Tibial nerve (tissue), 4 donors: ENCODE data around the gene NXF1. TPM values are rescaled to one million over a fixed set of nuclear protein-coding genes. Genes with fewer than 3 reads are reported as not detected.
A peak's percentile ranks its signal among the peaks of the same experiment; 100 is the strongest.
"Not testable (repeated sequence)": the region's sequence is repeated elsewhere in the genome, so short reads cannot be mapped to it uniquely, and the experiment has no call there.

Source experiments
- DNase-seq, 2 donors: peaks; one replicate each; pipeline ENCODE4 v3.0.0-alpha.2; 2019; ENCODE audit warnings: low spot score in 2 of 2
- H3K27ac ChIP-seq, 4 donors: fragments of 200-600 bp; sonication (generic) in 3 of 4; one replicate each; pipeline ENCODE4 v1.5.1; 2017 to 2019; ENCODE audit warnings: mild to moderate bottlenecking in 1 of 4
- H3K27me3 ChIP-seq, 2 donors: fragments of 200-600 bp; sonication (generic) in 1 of 2; one replicate each; pipeline versions ENCODE4 v1.5.1 to v1.6.0; 2017 to 2019
- H3K36me3 ChIP-seq, 3 donors: fragments of 200-600 bp; sonication (generic); one replicate each; pipeline ENCODE4 v1.5.1; 2018 to 2019
- H3K4me1 ChIP-seq, 4 donors: fragments of 200-600 bp; sonication (generic) in 3 of 4; one replicate each; pipeline ENCODE4 v1.5.1; 2017 to 2019
- H3K4me3 ChIP-seq, 4 donors: fragments of 200-600 bp; sonication (generic) in 3 of 4; one replicate each; pipeline ENCODE4 v1.5.1; 2017 to 2019; ENCODE audit warnings: mild to moderate bottlenecking in 1 of 4, moderate library complexity in 1 of 4
- H3K9me3 ChIP-seq, 4 donors: fragments of 200-600 bp; sonication (generic) in 3 of 4; one replicate each; pipeline ENCODE4 v1.5.1; 2017 to 2019
- CTCF ChIP-seq, 5 experiments: fragments of 200-600 bp in 3 of 5; fragments of 450-650 bp in 2 of 5; sonication (generic) in 3 of 5; IDR thresholded peaks; one replicate each; pipeline ENCODE4 v1.5.1; 2016 to 2019; ENCODE audit warnings: antibody characterized with exemption in 5 of 5, mild to moderate bottlenecking in 3 of 5, moderate library complexity in 2 of 5
- EP300 ChIP-seq, 2 donors: sonication (generic); formaldehyde crosslinking; IDR thresholded peaks; one replicate each; pipeline ENCODE4 v1.6.1; 2017; ENCODE audit warnings: antibody characterized with exemption in 2 of 2, mild to moderate bottlenecking in 1 of 2
- POLR2A ChIP-seq, 2 donors: fragments of 450-650 bp; IDR thresholded peaks; one replicate each; pipeline ENCODE4 v1.6.1; 2017; ENCODE audit warnings: antibody characterized with exemption in 2 of 2, mild to moderate bottlenecking in 2 of 2, moderate library complexity in 2 of 2
- WGBS, 2 donors: methylation state at CpG; one replicate each; pipeline ENCODE4 v1.1.5; 2018; 5-methylcytosine and 5-hydroxymethylcytosine counted together
- total RNA-seq, 4 donors: library from RNA; depleted of rRNA; stranded (reverse); fragments of >200 nt; gene quantifications; one replicate each; pipeline ENCODE4 v1.1.0, GENCODE V29; 2016

The NXF1 gene
- total RNA-seq, 4 donors from 2014 or later, result 51.3 to 94.4 (median 67.0) TPM

- TF ChIP-seq EP300 (IDR thresholded peaks at IDR 0.05), result peak in 1 of 2 donors; percentile 8
- not testable (repeated sequence) for H3K27me3 ChIP-seq, H3K9me3 ChIP-seq
- DNase-seq, result peak; percentile 61 to 79
- Histone ChIP-seq H3K36me3 (peaks cover 0 to 17% (median 0%) of the 10 kb centered on the region in 3 donors), H3K4me1 (peaks cover 0 to 36% (median 7%) of the 10 kb centered on the region in 4 donors), H3K27ac (peak overlapping the region; percentile 98 to 100 (median 99)), H3K4me3 (peak overlapping the region; percentile 69 to 97 (median 86))
- 1 to 2% methylated on average over 41 of the region's 41 CpGs for WGBS, 2 donors
These were observed 35.6 kb upstream of the NXF1 start for GRCh38 chr11:62840721-62841360.

- peaks cover 0 to 47% (median 7%) of the 10 kb centered on the region in 4 donors for H3K4me1 ChIP-seq
- H3K36me3 ChIP-seq, result peaks cover 0 to 32% (median 5%) of the 10 kb centered on the region in 3 donors
These were observed 34.1 kb upstream of the NXF1 start, which contains the start of gene WDR74 for GRCh38 chr11:62839050-62839945. TSS of gene WDR74 (minus strand) at chr11:62839590. CDS start at chr11:62839570, 20 bp downstream.

GRCh38 chr11:62835336-62835735 lies 30.1 kb upstream of the NXF1 start:
- Histone ChIP-seq H3K4me1 (peaks cover 0 to 59% (median 17%) of the 10 kb centered on the region in 4 donors), H3K4me3 (no peak overlapping the region), H3K27ac (no peak overlapping the region), H3K27me3 (no peaks in the 10 kb centered on the region), H3K36me3 (peaks cover 0 to 36% (median 11%) of the 10 kb centered on the region in 3 donors), H3K9me3 (no peaks in the 10 kb centered on the region)
- DNase-seq, result no peak
- TF ChIP-seq EP300 (IDR thresholded peaks at IDR 0.05) (no peak), CTCF (IDR thresholded peaks at IDR 0.05) (no peak), POLR2A (IDR thresholded peaks at IDR 0.05) (no peak)
- WGBS, 2 donors, result 81 to 82% methylated on average over 8 of the region's 8 CpGs

More at GRCh38 chr11:62839050-62839945, 34.1 kb upstream of the NXF1 start, which contains the start of gene WDR74:
- H3K9me3 ChIP-seq, result no peaks in the 10 kb centered on the region
- H3K27me3 ChIP-seq, result no peaks in the 10 kb centered on the region
- H3K4me3 ChIP-seq, result peak within 1 kb of the TSS; percentile 69 to 97 (median 86)
- peak; percentile 82 to 87 for DNase-seq
- 0% methylated on average over 48 to 62 of the region's 62 CpGs for WGBS, 2 donors
- TF ChIP-seq CTCF (IDR thresholded peaks at IDR 0.05), result peak in 1 of 5 experiments; percentile 32
- TF ChIP-seq POLR2A (IDR thresholded peaks at IDR 0.05), result peak; percentile 92 to 93
- TF ChIP-seq EP300 (IDR thresholded peaks at IDR 0.05), result peak; percentile 55 to 100
- peak within 1 kb of the TSS; percentile 98 to 100 (median 99) for H3K27ac ChIP-seq

GRCh38 chr11:62832336-62833234 lies 27.3 kb upstream of the NXF1 start, which contains the start of gene TEX54:
TSS of gene TEX54 (minus strand) at chr11:62832841.
- Histone ChIP-seq H3K4me1 (peaks cover 0 to 69% (median 29%) of the 10 kb centered on the region in 4 donors), H3K27ac (peak within 1 kb of the TSS; percentile 88 to 98 (median 96)), H3K36me3 (peaks cover 0 to 49% (median 11%) of the 10 kb centered on the region in 3 donors), H3K27me3 (no peaks in the 10 kb centered on the region), H3K9me3 (no peaks in the 10 kb centered on the region), H3K4me3 (peak within 1 kb of the TSS; percentile 79 to 96 (median 84))
- TF ChIP-seq EP300 (IDR thresholded peaks at IDR 0.05) (no peak), CTCF (IDR thresholded peaks at IDR 0.05) (no peak), POLR2A (IDR thresholded peaks at IDR 0.05) (peak in 1 of 2 donors; percentile 6)
- DNase-seq, result no peak
- 3 to 9% methylated on average over 27 to 35 of the region's 40 CpGs for WGBS, 2 donors
